ENCODE measurements around the gene TAS2R30.

The TAS2R30 gene, protein sequence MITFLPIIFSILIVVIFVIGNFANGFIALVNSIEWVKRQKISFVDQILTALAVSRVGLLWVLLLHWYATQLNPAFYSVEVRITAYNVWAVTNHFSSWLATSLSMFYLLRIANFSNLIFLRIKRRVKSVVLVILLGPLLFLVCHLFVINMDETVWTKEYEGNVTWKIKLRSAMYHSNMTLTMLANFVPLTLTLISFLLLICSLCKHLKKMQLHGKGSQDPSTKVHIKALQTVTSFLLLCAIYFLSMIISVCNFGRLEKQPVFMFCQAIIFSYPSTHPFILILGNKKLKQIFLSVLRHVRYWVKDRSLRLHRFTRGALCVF

GRCh38 chr12:11134305-11134704, at the start of gene TAS2R30:
Gene TAS2R30, minus strand, starts transcription at chr12:11134644. Its CDS starts 400 bp downstream, at chr12:11134244.
- in situ Hi-C loops (cut with HindIII; ENCODE audit: low sequenced_read_pairs): no loop called here

GRCh38 chr12:11183011-11183410, 48.6 kb upstream of the TAS2R30 start:
- in situ Hi-C loops (cut with HindIII; ENCODE audit: low sequenced_read_pairs): no loop called here

- in situ Hi-C loops (cut with HindIII; ENCODE audit: low sequenced_read_pairs): no loop called here
Observed at GRCh38 chr12:11182529-11182928, 48.1 kb upstream of the TAS2R30 start.

DNA sequence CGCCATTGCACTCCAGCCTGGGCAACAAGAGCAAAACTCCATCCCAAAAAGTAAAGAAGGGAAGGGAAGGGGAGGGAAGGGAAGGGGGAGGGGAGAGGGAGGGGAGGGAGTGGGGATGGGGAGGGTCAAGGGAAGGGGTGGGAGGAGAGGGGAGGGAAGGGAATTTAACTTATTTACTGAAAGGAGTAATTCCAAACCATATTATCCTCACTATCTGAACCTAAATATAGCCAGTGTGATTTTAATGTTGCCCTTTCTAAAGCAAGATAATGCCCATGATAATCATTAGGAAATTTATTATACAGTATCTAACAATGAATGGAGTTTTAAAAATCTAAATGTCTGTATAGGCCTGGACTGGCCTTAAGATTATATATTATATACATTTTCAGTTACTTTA, 43.8 kb upstream of the TAS2R30 start:
- in situ Hi-C loops (cut with HindIII; ENCODE audit: low sequenced_read_pairs): no loop called here

DNA sequence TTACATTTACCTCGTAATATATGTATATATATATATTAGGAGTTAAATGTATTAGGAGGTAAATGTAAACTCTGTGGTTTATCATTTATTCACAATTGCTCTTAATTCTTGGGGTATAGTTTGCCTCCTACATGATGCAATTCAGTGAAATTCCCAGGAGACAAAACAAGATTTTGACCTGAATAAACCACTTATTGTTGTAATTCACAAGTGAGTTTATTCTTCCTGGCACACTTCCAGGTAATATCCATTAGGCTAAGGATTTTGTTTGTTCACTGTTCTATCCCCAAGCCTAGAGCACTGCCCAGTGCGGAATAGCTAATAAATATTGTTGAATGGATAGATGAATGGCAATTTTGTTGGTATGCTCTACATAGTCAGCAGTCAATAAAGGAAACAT, 39.6 kb upstream of the TAS2R30 start:
- in situ Hi-C loops (cut with HindIII; ENCODE audit: low sequenced_read_pairs): no loop called here

- in situ Hi-C loops (cut with HindIII; ENCODE audit: low sequenced_read_pairs): no loop called here
Observed at GRCh38 chr12:11171969-11172675, 37.7 kb upstream of the TAS2R30 start.

- in situ Hi-C loops (cut with HindIII; ENCODE audit: low sequenced_read_pairs): no loop called here
Observed at GRCh38 chr12:11171145-11171968, 36.9 kb upstream of the TAS2R30 start, which contains the start of gene SMIM10L1. Gene SMIM10L1, plus strand, starts transcription at chr12:11171194. Its CDS starts 163 bp downstream, at chr12:11171357.

DNA sequence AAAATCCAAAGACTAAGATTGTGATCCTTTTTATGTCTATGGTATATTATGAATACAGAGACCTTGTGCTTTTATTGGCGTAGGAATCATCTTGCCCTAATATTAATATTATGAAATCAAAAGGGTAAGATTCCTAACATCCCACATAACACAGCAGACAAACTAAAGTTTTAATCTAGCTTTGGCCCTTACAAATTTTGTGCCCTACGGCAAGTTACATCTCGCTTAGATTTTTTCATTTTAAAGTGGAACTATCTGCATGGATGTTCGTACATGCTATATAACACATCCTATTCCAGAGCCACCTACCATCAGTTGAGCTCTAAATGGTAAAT, 36.3 kb upstream of the TAS2R30 start:
- in situ Hi-C loops (cut with HindIII; ENCODE audit: low sequenced_read_pairs): no loop called here

DNA sequence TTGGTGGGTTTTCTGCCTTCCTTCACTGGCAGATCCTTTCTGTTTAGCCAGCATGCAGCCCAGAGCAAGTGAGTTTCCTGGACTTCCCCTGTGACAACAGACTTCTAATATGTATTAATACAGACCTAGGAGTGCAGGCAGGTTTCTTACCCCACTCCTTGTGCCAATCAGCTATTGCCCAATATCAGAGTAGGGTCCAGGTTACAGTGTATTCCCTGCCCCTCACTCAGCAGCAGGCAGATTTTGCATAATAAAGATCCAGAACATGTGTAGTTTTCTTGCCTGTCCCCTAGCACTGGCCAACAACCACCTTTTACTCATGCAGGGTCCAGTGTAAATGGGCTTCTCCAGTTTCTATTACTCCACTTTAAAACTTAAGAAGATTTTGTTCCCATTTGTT, 31.9 kb upstream of the TAS2R30 start:
- in situ Hi-C loops (cut with HindIII; ENCODE audit: low sequenced_read_pairs): no loop called here

DNA sequence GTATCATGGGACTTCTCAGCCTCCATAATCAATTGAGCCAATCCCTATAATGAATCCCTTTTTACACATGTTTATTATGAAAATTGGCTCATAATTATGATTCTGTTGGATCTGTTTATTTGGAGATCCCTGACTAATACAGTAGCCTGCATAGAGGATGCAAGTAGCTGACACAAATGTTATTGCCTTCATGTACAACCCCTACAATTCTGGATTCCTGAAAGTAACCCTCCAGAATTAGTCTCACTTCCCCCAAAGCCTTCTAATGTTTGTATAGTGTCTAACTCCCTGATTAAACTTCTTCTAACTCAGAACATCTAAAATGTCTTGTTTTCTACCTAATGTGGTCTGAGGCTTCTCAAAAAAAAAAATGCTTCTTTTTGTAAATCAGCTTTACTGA, 29.9 kb upstream of the TAS2R30 start:
- in situ Hi-C loops (cut with HindIII; ENCODE audit: low sequenced_read_pairs): no loop called here

DNA sequence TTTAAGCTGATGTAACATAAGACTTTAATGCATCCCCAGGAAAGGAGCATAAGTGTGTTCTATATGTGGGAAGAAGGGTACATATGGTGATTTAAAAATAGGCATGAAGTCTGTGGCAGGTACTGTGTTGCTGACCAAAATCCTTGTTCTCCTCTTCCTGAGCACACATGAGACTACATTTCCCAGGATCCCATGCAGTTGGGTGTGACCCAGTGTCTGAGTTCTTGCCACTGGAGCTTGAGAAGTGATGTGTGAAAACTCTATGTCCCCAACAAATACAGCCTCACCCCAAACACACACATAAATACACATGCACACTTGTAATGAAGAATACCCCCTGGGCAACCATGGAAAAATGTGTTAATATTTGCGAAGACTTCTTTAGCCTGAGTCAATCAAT, 28.1 kb upstream of the TAS2R30 start:
- in situ Hi-C loops (cut with HindIII; ENCODE audit: low sequenced_read_pairs): no loop called here

GRCh38 chr12:11158885-11159444, 24.5 kb upstream of the TAS2R30 start:
- in situ Hi-C loops (cut with HindIII; ENCODE audit: low sequenced_read_pairs): no loop called here

DNA sequence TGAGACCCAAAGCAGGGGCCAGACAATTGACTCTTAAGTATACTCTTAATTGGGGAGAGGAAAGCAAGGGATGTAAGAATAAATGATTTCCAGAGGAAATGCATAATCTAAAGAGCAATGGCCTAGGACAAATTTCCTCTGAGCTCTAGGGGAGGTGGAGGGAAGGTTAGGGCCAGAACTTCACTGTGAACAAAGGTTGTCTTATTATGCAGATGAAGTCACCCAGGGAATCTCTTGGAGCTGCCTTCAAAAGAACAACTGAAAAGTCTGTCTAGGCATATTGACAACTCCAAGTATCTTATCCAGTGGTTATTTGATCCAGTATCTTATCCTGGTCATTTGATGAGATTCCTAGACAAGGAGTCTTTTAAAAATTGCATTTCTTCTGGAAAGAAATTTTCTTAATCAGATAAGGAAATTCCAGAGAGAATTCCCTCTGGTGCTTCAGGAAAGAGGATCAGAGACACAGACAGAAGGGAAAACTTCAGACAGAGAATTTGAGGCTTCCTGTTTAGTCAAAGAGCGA, 20.0 kb upstream of the TAS2R30 start:
- in situ Hi-C loops (cut with HindIII; ENCODE audit: low sequenced_read_pairs): no loop called here

GRCh38 chr12:11152725-11153124, 18.3 kb upstream of the TAS2R30 start:
- in situ Hi-C loops (cut with HindIII; ENCODE audit: low sequenced_read_pairs): no loop called here

DNA sequence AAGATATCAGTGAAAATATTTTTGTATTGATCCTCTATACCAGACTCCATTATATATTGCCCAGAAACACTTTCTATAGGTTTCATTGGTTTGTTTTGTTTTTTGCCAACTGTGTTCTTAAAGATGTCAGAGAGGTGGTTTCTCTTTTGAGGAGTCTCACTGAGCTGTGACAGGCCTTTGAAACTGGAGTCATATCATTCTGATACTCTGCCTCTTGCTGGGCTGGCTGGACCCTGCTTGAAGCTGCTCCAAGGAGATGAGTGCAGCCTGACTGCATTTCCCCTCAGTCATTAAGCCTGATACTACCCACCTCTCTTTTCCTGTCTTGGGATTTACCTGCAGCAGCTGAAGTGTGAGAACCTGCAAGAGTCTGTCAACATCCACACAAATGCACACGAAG, 16.4 kb upstream of the TAS2R30 start:
- in situ Hi-C loops (cut with HindIII; ENCODE audit: low sequenced_read_pairs): no loop called here

DNA sequence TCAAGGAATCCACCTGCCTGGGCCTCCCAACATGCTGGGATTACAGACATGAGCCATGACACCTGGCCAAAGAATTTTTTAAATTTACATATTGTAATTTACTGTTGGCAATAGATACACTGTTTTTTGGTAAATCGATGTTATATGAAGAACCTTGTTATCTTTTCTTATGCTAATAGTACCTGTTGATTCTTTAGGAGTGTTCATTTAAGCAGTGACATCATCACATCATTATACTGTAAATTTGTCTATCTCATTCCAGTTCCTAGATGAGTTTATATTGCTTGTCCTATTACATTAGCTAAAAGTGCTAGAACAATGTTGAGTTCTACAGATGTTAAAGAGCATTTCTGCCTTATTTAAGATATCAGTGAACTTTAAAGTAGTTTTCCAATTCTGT, 13.0 kb upstream of the TAS2R30 start:
- in situ Hi-C loops (cut with HindIII; ENCODE audit: low sequenced_read_pairs): no loop called here

DNA sequence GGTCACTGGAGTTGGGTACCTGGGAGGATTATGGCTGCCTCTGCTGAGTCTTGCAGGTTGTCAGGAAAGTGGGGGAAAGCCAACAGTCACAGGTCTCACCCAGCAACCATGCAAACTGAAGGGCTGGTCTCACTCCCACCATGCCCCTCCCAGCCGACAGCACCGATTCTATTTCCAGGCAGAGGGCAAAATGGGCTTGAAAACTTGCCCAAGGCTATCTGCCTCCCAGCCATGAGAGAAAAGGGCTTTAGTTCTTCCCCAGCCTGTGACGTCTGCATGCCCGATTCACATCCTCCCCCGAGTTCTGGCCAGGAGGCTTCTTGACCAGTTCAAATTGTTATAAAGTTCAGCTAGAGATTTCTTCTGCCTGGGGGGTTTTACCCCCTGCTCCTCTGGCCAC, 9.9 kb upstream of the TAS2R30 start:
- in situ Hi-C loops (cut with HindIII; ENCODE audit: low sequenced_read_pairs): no loop called here

GRCh38 chr12:11143352-11143751, 8.9 kb upstream of the TAS2R30 start:
- in situ Hi-C loops (cut with HindIII; ENCODE audit: low sequenced_read_pairs): no loop called here

GRCh38 chr12:11136075-11136474, 1.6 kb upstream of the TAS2R30 start:
- in situ Hi-C loops (cut with HindIII; ENCODE audit: low sequenced_read_pairs): no loop called here

DNA sequence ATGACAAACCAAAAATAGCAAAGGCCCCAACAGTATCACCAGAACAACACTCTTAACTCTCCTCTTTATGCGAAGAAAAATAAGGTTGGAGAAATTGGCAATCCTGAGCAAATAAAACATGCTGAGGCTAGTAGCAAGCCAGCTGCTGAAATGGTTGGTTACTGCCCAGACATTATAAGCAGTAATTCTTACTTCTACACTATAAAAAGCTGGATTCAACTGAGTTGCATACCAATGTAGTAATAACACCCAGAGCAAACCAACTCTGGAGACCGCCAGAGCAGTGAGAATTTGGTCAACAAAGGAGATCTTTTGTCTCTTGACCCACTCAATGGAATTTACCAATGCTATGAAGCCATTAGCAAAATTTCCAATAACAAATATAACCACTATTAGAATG, 628 bp downstream of the TAS2R30 start:
- in situ Hi-C loops (cut with HindIII; ENCODE audit: low sequenced_read_pairs): no loop called here

- in situ Hi-C loops (cut with HindIII; ENCODE audit: low sequenced_read_pairs): no loop called here
Observed at GRCh38 chr12:11133162-11133561, 1.3 kb downstream of the TAS2R30 start.

Measured in endothelial cell of hepatic sinusoid (primary cell).